DMS114 treated with DMSO at 0.1 percent for 48 hours (cell line): ENCODE results near the gene RBBP8NL.

ENCODE experiments used
- DNase-seq: peaks from one replicate; lab custom pipeline; 2025; ENCODE audit not compliant: unreplicated experiment; lab: John Stamatoyannopoulos, UW

RBBP8NL gene

GRCh38 chr20:62393830-62394229 is 33.5 kb downstream of the RBBP8NL start:
- DNase-seq: no peak

DNA sequence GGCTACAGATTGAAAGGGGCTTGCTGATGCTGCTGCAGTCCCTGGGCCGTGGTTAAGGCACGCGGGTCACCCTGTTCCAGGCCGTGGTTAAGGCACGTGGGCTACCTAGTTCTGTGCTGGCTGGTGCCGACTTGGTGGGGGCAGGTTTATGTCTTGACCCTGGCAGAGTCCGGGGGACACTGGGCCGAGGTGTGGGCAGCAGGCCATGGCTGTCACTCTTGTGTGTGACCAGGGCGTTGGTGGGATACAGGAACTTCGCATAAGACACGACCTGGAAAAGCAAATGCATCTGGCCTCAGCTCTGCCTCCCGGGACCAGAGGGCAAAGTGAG is 34.0 kb downstream of the RBBP8NL start:
- no peak for DNase-seq

- DNase-seq: no peak
Measured at GRCh38 chr20:62392621-62393334, 34.6 kb downstream of the RBBP8NL start.

DNA sequence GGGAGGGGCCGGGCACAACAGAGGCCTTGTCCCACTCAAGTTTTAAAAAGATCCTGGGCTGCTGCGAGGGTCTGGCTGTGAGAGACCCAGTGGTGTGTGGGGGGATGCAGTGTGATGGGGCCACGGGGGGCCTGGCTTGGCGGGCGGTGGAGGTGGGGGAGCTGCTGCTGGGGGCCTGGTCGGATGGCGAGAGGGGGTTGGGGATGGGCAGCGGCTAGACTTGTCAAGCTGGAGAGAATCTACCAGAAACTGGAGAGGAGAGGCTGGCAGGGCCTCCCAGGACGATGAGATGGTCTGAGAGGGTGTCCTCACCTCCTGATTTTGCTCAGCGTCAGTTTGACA is 35.3 kb downstream of the RBBP8NL start:
- DNase-seq: no peak

DNA sequence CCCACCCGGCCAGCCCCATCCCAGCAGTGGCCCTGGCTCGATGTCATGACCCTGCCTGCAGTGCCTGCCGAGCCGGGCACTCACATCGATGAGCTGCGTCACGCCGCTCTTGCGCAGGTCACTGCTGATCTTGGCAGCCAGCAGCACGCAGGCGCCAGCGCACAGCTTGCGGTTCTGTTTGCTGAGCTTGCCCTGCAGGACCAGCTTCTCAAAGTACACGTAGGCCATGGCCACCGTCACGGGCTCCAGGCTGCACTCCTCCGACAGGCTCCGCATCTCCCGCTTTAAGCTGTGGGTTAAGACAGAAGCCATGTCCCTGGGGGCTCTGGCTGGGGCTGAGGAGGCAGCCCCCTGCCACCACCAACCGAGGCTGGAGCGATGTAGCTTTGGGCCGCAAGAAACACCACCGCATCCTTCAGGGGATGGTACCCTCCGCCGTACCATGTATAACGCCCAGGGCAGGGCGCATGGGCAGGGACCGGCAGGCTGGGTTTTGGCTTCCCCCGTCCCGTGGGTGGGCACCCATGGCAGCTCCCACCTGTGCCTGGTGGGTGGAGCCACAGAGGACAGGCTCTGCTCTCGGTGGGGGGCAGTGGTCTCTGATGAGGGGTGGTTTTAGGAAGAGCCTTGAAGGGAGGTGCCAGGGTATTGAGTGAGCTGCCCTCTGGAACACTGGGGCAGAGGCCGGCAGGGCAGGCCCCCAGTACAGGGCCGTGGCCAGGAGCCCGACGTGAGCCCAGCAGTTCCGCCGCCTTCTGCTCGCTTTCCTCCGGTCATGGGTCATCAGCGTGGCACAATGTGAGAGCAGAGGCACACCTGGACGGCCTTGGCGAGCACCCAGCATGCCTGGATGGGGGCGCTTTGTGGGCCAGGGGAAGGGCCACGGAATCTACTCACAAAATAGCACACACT is 35.9 kb downstream of the RBBP8NL start:
- no peak for DNase-seq

GRCh38 chr20:62390317-62391164 is 36.8 kb downstream of the RBBP8NL start:
- DNase-seq: no peak

DNA sequence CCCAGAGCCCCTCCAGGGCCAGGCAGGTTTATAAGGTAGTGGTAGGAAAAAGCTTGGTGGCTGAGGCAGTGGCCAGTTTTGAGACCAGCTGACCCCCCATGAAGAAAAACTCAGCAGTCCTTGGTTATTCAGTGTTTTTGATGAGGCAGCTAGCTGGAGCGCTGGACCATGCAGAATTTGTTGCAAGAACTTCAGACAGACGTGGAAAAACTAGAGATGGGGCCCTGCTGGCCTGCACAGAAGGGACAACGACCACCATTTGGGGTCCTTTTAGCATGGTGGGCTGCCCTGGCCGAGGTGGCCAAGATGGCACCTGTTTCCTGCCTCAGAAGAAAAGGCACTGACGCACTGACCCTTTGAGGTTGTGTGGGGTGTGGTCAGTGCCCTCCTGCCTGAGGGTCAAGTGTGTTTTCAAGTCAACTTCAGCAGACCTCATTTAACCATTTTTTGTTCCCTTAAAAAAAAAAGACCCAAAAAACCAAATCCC is 37.7 kb downstream of the RBBP8NL start:
- DNase-seq: no peak

DNA sequence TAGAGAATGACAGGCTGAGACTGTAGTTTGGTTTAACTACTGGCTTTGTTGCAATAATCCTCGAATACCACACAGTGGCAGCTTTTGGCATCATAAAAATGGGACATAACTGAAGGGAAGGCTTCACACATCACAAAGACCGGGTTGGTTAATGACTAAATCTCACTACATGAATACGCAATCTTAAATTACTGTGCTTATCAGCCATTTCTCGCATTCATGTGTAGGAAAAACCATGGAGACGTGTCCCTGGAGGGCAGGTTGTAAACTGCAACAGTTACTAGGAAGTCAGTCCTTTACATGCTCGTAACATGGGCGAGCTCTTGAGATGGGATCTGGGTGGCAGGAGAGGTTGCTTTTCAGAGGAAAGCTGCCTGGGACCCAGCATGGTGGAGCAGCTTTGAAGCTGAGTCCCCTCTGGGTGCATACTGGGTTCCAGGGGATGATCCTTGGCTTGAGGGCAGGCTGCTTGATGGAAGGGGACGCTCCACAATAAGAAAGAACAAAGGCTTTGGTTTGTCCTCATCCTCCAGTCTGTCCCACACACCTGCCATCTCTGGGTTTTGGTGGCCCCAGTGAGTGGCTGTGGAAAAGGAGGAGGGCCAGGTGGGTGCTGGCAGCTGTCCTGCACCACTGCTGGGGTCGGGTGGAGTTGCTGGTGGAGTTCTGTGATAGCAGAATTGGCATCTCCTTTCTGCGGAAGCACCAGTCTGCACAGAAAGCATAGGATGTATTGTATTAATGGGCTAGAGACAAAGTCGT is 38.3 kb downstream of the RBBP8NL start:
- no peak for DNase-seq

- no peak for DNase-seq
Measured at GRCh38 chr20:62387933-62388635, 39.3 kb downstream of the RBBP8NL start.

GRCh38 chr20:62387219-62387913 is 40.0 kb downstream of the RBBP8NL start:
- DNase-seq: no peak

- DNase-seq: peak; percentile 72
Measured at GRCh38 chr20:62386383-62387218, 40.7 kb downstream of the RBBP8NL start, which contains the start of gene RPS21. Gene RPS21, plus strand, starts transcription at chr20:62387103. Its CDS starts 236 bp downstream, at chr20:62387339.

DNA sequence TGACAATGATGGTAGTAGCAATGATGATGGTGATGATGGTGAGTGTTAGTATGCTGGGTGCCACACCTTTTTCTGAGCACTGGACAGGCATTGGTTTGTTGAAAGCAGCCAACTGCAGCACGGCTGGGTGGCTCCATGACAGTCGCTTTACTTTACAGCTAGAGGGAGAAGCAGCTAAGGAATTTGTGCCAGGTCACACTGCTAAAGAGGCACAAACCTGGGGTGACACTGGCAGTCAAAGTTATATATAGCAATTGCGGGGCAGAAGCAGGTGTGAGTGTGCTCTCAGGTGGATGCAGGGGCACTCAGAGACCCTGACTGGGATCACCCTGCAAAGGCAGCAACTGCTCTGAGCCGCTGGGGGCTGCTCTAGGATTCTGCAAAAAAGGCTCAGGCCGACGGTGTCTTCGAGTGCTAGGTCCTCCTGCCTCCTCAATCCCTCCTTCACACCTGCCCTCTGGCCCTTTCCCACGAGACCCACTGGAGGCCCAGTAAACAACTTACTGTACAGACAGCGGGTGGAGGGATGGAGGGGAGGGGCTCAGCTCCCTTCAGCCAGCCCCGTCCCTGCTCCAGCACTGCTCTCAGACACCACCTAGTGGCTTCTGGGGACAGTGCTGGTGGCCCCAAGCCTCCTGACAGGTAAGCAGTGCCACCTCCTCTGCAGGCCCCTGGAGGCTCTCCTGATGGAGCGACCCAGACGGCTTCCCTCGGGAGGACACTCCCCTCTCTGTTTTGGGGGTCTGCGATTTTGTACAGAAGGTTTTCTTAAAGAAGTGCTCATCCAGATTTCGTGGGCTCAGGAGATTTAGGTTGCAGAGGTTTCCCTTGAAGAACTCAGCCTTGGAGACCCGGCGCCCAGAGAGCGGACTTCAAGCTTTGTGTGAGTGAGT is 44.8 kb downstream of the RBBP8NL start:
- peak; percentile 53 for DNase-seq

- DNase-seq: no peak
Measured at GRCh38 chr20:62381842-62382241, 45.5 kb downstream of the RBBP8NL start.

GRCh38 chr20:62381202-62381797 is 46.0 kb downstream of the RBBP8NL start:
- no peak for DNase-seq

DNA sequence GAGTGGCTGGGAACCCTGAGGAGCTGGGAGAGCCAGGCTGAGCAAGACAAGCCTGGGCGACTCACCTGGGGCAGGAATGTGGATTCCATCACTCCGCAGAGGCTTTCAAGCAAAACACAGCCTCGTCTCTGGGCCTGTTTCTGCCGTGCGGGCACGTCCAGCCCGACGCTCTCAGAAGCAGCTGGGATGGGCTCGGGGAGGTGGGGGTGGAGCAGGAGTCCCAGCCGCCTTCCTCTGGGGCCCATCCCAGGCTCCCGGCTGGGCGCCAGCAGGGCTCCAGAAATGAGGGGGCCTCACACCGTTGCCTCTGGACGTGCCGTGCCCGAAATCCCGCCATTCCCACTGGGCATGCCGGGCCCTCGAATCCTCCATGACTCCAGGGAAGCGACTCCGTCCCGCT is 49.1 kb downstream of the RBBP8NL start:
- no peak for DNase-seq

- no peak for DNase-seq
Measured at GRCh38 chr20:62377615-62378178, 49.6 kb downstream of the RBBP8NL start.

GRCh38 chr20:62377064-62377461 is 50.3 kb downstream of the RBBP8NL start:
- DNase-seq: no peak
